HG03108 (cell line): Measurements from ENCODE around the gene AIG1.

Experiments used
- ATAC-seq: cut with Tn5 transposase; IDR thresholded peaks from one replicate; pipeline ENCODE4 v1.9.1; 2021; ENCODE audit warnings: moderate library complexity; ENCODE audit not compliant: unreplicated experiment

Gene AIG1

GRCh38 chr6:143093290-143093689 lies 32.6 kb downstream of the AIG1 start:
- ATAC-seq = no peak

GRCh38 chr6:143096403-143096802 lies 35.7 kb downstream of the AIG1 start:
- ATAC-seq = no peak

GRCh38 chr6:143097224-143097795 lies 36.6 kb downstream of the AIG1 start:
- no peak for ATAC-seq

GRCh38 chr6:143098054-143098671 lies 37.5 kb downstream of the AIG1 start:
- peak; percentile 88 for ATAC-seq

- ATAC-seq = no peak
Measured at GRCh38 chr6:143099647-143100046, 39.0 kb downstream of the AIG1 start.

- ATAC-seq = no peak
Measured at GRCh38 chr6:143100429-143100828, 39.7 kb downstream of the AIG1 start.

- ATAC-seq = no peak
Measured at GRCh38 chr6:143103916-143104315, 43.2 kb downstream of the AIG1 start.

GRCh38 chr6:143107440-143107839 lies 46.8 kb downstream of the AIG1 start:
- no peak for ATAC-seq

GRCh38 chr6:143107911-143108761 lies 47.4 kb downstream of the AIG1 start:
- no peak for ATAC-seq

GRCh38 chr6:143109196-143109595 lies 48.5 kb downstream of the AIG1 start:
- ATAC-seq = no peak

GRCh38 chr6:143110572-143110971 lies 49.9 kb downstream of the AIG1 start:
- no peak for ATAC-seq

GRCh38 chr6:143110996-143111395 lies 50.3 kb downstream of the AIG1 start:
- ATAC-seq = no peak

- no peak for ATAC-seq
Measured at GRCh38 chr6:143111443-143111842, 50.8 kb downstream of the AIG1 start.

- ATAC-seq = no peak
Measured at GRCh38 chr6:143112084-143112768, 51.5 kb downstream of the AIG1 start.

- no peak for ATAC-seq
Measured at GRCh38 chr6:143112837-143113236, 52.1 kb downstream of the AIG1 start.

- ATAC-seq = no peak
Measured at GRCh38 chr6:143115728-143116127, 55.0 kb downstream of the AIG1 start.

GRCh38 chr6:143117108-143117507 lies 56.4 kb downstream of the AIG1 start:
- ATAC-seq = no peak

GRCh38 chr6:143119260-143119659 lies 58.6 kb downstream of the AIG1 start:
- no peak for ATAC-seq

GRCh38 chr6:143123081-143123480 lies 62.4 kb downstream of the AIG1 start:
- ATAC-seq = no peak

- ATAC-seq = no peak
Measured at GRCh38 chr6:143123941-143124340, 63.3 kb downstream of the AIG1 start.

GRCh38 chr6:143125455-143125854 lies 64.8 kb downstream of the AIG1 start:
- ATAC-seq = no peak
